ENCODE results near the gene CX3CL1.

CX3CL1 gene

DNA sequence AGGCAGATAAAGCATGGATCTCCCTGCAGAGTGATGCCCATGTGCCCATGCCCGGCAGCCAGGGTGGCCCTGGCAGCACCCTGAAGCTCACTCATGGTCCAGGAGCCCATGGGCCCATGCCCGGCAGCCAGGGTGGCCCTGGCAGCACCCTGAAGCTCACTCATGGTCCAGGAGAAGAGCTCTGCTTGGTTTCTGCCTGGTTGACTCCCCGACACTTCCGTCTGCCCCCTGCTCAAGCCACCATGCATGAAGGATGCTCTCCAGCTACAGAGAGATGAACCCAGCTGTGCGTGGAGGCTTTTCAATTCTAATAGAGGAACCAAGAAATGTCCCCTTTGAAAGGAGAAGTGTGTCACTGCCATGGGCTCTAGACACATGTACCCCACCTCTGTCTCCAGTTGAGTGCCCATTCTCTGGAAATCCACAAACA, 41.0 kb downstream of the CX3CL1 start:
- DNase-seq (ENCODE audit: low read depth): no peak
- H3K4me3 ChIP-seq (ENCODE audit: low read depth, low read length): no peak overlapping the region
- TF ChIP-seq, protein P1, sequence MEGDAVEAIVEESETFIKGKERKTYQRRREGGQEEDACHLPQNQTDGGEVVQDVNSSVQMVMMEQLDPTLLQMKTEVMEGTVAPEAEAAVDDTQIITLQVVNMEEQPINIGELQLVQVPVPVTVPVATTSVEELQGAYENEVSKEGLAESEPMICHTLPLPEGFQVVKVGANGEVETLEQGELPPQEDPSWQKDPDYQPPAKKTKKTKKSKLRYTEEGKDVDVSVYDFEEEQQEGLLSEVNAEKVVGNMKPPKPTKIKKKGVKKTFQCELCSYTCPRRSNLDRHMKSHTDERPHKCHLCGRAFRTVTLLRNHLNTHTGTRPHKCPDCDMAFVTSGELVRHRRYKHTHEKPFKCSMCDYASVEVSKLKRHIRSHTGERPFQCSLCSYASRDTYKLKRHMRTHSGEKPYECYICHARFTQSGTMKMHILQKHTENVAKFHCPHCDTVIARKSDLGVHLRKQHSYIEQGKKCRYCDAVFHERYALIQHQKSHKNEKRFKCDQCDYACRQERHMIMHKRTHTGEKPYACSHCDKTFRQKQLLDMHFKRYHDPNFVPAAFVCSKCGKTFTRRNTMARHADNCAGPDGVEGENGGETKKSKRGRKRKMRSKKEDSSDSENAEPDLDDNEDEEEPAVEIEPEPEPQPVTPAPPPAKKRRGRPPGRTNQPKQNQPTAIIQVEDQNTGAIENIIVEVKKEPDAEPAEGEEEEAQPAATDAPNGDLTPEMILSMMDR (IDR thresholded peaks at IDR 0.05; ENCODE audit: control insufficient read depth, extremely low read depth, insufficient read depth): no peak

DNA sequence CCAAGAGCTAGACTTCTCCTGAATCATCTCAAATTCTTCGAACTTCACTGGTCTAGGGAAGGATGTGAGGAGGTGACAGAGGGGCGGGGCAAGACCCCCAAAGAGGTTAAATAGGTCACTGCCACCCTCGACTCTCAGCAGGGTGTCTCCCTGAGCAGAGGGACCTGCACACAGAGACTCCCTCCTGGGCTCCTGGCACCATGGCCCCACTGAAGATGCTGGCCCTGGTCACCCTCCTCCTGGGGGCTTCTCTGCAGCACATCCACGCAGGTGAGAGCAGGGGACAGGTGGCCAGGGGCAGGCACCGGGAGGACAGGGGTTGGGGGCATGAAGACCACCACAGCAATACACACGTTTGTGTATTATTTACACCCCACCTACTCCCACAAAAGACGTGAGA, 41.4 kb downstream of the CX3CL1 start:
- TF ChIP-seq, protein P1 (IDR thresholded peaks at IDR 0.05; ENCODE audit: control insufficient read depth, extremely low read depth, insufficient read depth): no peak
- no peak overlapping the region for H3K4me3 ChIP-seq (ENCODE audit: low read depth, low read length)
- no peak for DNase-seq (ENCODE audit: low read depth)

DNA sequence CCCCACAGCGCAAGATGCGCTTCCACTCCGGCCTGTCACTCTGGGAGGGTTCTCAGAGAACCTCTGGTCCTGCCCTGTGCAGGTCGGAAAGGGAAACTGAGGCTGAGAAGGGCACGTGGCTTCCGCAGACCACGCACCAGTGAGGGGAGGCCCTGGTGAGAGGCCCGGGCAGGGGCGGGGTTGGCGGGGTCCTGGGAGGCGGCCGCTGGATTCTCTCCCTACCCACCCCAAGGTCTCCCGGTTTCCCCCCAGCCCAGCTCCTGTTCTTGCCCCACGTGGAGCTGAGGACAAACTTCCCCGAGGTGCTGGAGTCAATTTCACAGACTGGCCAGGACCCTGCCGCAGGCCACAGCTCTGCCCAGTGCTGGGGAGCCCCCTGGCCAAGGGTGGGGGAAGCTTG, 43.8 kb downstream of the CX3CL1 start:
- TF ChIP-seq, protein P1 (IDR thresholded peaks at IDR 0.05; ENCODE audit: control insufficient read depth, extremely low read depth, insufficient read depth): no peak
- H3K4me3 ChIP-seq (ENCODE audit: low read depth, low read length): no peak overlapping the region

DNA sequence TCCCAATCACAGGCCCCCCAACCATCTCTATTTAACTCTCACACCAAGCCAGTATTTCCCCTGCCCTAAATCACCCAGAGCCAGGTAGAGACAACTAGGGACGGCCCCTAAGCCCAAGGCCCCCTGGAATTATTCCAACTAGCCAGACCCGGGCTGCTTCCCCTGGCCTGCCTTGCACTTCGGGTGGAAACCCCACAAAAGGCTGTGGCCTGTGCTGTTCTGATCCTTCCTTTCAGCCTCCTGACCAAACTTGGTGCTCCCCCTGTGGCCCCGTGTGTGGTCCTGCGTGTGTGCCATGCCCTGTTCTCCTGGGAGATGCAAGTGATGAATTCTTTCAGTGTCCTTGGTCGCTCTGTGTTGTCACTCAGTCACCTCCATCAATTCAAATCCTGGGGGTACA, 47.2 kb downstream of the CX3CL1 start:
- H3K4me3 ChIP-seq (ENCODE audit: low read depth, low read length): no peak overlapping the region
- DNase-seq (ENCODE audit: low read depth): no peak
- TF ChIP-seq, protein P1 (IDR thresholded peaks at IDR 0.05; ENCODE audit: control insufficient read depth, extremely low read depth, insufficient read depth): no peak

More for the DNA sequence above, 43.8 kb downstream of the CX3CL1 start:
- no peak for DNase-seq (ENCODE audit: low read depth)

DNA sequence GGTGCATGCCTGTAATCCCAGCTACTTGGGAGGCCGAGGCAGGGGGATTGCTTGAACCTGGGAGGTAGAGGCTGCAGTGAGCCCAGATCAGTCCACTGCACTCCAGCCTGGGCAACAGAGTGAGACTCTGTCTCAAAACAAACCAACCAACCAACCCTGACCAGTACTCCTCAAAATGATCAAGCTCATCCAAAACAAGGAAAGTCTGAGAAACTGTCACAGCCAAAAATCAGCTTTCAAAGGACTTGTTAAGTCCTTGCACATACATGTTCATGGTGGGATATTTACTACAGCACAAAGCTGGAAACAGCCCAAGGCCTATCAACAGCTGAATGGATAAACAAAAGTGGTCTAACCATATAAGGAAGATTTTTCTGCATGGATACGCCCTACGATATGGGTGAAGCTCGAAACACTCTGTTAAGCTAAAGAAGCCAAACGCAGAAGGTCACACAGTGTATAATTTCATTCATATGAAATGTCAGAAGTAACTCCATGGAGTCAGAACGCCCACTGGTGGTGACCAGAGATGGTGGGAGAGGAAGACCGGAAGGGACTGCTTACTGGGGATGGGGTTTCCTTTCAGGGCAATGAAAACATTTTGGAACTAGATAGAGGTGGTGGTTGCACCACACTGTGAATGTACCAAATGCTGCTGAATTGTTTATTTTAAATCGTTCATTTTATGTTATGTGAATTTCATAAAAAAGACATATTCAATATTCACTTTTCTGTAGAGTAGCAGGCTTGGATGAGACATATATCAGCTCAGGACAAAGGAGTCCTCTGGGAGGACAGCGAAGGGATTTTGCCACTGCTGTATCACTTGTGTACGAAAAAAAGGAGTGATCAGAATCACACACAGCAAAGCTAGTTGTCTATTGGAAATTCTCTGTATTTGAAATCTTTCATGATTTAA, 50.0 kb downstream of the CX3CL1 start:
- TF ChIP-seq, protein P1 (IDR thresholded peaks at IDR 0.05; ENCODE audit: control insufficient read depth, extremely low read depth, insufficient read depth): peak; percentile 70
- H3K4me3 ChIP-seq (ENCODE audit: low read depth, low read length): no peak overlapping the region
- DNase-seq (ENCODE audit: low read depth): peak; percentile 32

DNA sequence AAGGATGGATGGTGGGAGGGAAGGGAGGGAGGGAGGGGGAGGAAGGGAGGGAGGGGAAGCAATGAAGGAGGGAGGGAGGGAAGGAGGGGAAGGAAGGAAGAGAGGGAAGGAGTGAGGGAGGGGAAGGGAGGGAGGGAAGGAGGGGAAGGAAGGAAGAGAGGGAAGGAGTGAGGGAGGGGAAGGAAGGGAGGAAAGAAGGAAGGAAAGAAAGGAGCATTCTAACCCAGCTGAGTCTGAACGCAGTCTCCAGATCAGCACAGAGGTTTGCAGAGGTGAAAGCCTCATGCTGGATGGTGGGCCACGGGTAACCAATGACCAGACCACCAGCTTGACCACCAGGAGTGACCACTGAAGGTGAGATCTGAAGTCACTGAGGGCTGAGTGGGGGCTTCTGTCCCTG, 50.9 kb downstream of the CX3CL1 start:
- no peak for DNase-seq (ENCODE audit: low read depth)
- TF ChIP-seq, protein P1 (IDR thresholded peaks at IDR 0.05; ENCODE audit: control insufficient read depth, extremely low read depth, insufficient read depth): no peak

More for the DNA sequence above, 50.9 kb downstream of the CX3CL1 start:
- no peak overlapping the region for H3K4me3 ChIP-seq (ENCODE audit: low read depth, low read length)

Measured in LNCaP clone FGC (cell line).